HG03565 (cell line): ENCODE data around the gene CLDND2.
"Not testable (repeated sequence)": the region's sequence is repeated elsewhere in the genome, so short reads cannot be mapped to it uniquely, and the experiment has no call there.

Source experiments
- ATAC-seq: cut with Tn5 transposase; IDR thresholded peaks from one replicate; pipeline ENCODE4 v1.9.1; 2021; ENCODE audit warnings: mild to moderate bottlenecking, moderate library complexity; ENCODE audit not compliant: unreplicated experiment

The CLDND2 gene

GRCh38 chr19:51368366-51369282 lies at the start of gene CLDND2:
CLDND2 (minus strand) TSS chr19:51369003; CDS start chr19:51368577, 426 bp downstream.
- ATAC-seq = no peak

GRCh38 chr19:51417810-51418157 lies 49.0 kb upstream of the CLDND2 start:
- peak; percentile 26 for ATAC-seq

- peak; percentile 50 for ATAC-seq
Measured at GRCh38 chr19:51417107-51417809, 48.5 kb upstream of the CLDND2 start, which contains the start of gene SIGLEC10. SIGLEC10 (minus strand) TSS chr19:51417642; CDS start chr19:51417581, 61 bp downstream.

GRCh38 chr19:51416422-51416821 lies 47.6 kb upstream of the CLDND2 start:
- not testable (repeated sequence) for ATAC-seq

GRCh38 chr19:51415187-51415586 lies 46.4 kb upstream of the CLDND2 start:
- ATAC-seq = no peak

GRCh38 chr19:51410950-51411748 lies 42.3 kb upstream of the CLDND2 start:
- ATAC-seq = no peak

GRCh38 chr19:51407511-51408131 lies 38.8 kb upstream of the CLDND2 start:
- no peak for ATAC-seq

- no peak for ATAC-seq
Measured at GRCh38 chr19:51402117-51402516, 33.3 kb upstream of the CLDND2 start.

GRCh38 chr19:51399936-51400335 lies 31.1 kb upstream of the CLDND2 start:
- ATAC-seq = not testable (repeated sequence)

GRCh38 chr19:51399231-51399630 lies 30.4 kb upstream of the CLDND2 start:
- no peak for ATAC-seq

GRCh38 chr19:51398096-51398704 lies 29.4 kb upstream of the CLDND2 start:
- no peak for ATAC-seq

GRCh38 chr19:51397453-51397852 lies 28.6 kb upstream of the CLDND2 start:
- not testable (repeated sequence) for ATAC-seq

- no peak for ATAC-seq
Measured at GRCh38 chr19:51396175-51396574, 27.4 kb upstream of the CLDND2 start.

GRCh38 chr19:51394050-51394836 lies 25.4 kb upstream of the CLDND2 start:
- peak; percentile 81 for ATAC-seq

- ATAC-seq = no peak
Measured at GRCh38 chr19:51392701-51393100, 23.9 kb upstream of the CLDND2 start.

GRCh38 chr19:51391073-51391611 lies 22.3 kb upstream of the CLDND2 start:
- ATAC-seq = no peak

GRCh38 chr19:51389143-51389542 lies 20.3 kb upstream of the CLDND2 start:
- no peak for ATAC-seq

- ATAC-seq = no peak
Measured at GRCh38 chr19:51387924-51388389, 19.2 kb upstream of the CLDND2 start, which contains the start of gene LIM2. LIM2 (minus strand) TSS chr19:51387974; CDS start chr19:51387443, 531 bp downstream.
